ENCODE data around the gene NPIPB8.
"Not testable (repeated sequence)": the region's sequence is repeated elsewhere in the genome, so short reads cannot be mapped to it uniquely, and the experiment has no call there.

Gene NPIPB8

GRCh38 chr16:28637765-28638164 lies at the start of gene NPIPB8:
Gene NPIPB8, plus strand, starts transcription at chr16:28638065. Its CDS starts 296 bp downstream, at chr16:28638361.
- not testable (repeated sequence) for DNase-seq (ENCODE audit: low spot score)

- DNase-seq (ENCODE audit: low spot score) = no peak
Measured at GRCh38 chr16:28589069-28589468, 48.8 kb upstream of the NPIPB8 start.

GRCh38 chr16:28589930-28590329 lies 47.9 kb upstream of the NPIPB8 start:
- DNase-seq (ENCODE audit: low spot score) = no peak

GRCh38 chr16:28590384-28591340 lies 47.2 kb upstream of the NPIPB8 start:
- DNase-seq (ENCODE audit: low spot score) = no peak

GRCh38 chr16:28591355-28591754 lies 46.5 kb upstream of the NPIPB8 start:
- no peak for DNase-seq (ENCODE audit: low spot score)

GRCh38 chr16:28592511-28592910 lies 45.4 kb upstream of the NPIPB8 start:
- no peak for DNase-seq (ENCODE audit: low spot score)

GRCh38 chr16:28592979-28593553 lies 44.8 kb upstream of the NPIPB8 start:
- DNase-seq (ENCODE audit: low spot score) = no peak

- not testable (repeated sequence) for DNase-seq (ENCODE audit: low spot score)
Measured at GRCh38 chr16:28595451-28595850, 42.4 kb upstream of the NPIPB8 start.

GRCh38 chr16:28596115-28596630 lies 41.7 kb upstream of the NPIPB8 start:
- no peak for DNase-seq (ENCODE audit: low spot score)

- no peak for DNase-seq (ENCODE audit: low spot score)
Measured at GRCh38 chr16:28596840-28597691, 40.8 kb upstream of the NPIPB8 start, which contains the start of gene SULT1A2. Gene SULT1A2, minus strand, starts transcription at chr16:28597050. Its CDS starts 1,120 bp downstream, at chr16:28595930.

- no peak for DNase-seq (ENCODE audit: low spot score)
Measured at GRCh38 chr16:28597692-28598261, 40.1 kb upstream of the NPIPB8 start.

GRCh38 chr16:28599377-28600285 lies 38.2 kb upstream of the NPIPB8 start:
- DNase-seq (ENCODE audit: low spot score) = not testable (repeated sequence)

- not testable (repeated sequence) for DNase-seq (ENCODE audit: low spot score)
Measured at GRCh38 chr16:28600965-28601364, 36.9 kb upstream of the NPIPB8 start.

GRCh38 chr16:28601589-28601988 lies 36.3 kb upstream of the NPIPB8 start:
- DNase-seq (ENCODE audit: low spot score) = not testable (repeated sequence)

- not testable (repeated sequence) for DNase-seq (ENCODE audit: low spot score)
Measured at GRCh38 chr16:28602062-28602461, 35.8 kb upstream of the NPIPB8 start.

GRCh38 chr16:28602529-28602928 lies 35.3 kb upstream of the NPIPB8 start:
- no peak for DNase-seq (ENCODE audit: low spot score)

GRCh38 chr16:28603381-28604185 lies 34.3 kb upstream of the NPIPB8 start:
- no peak for DNase-seq (ENCODE audit: low spot score)

GRCh38 chr16:28604186-28604565 lies 33.7 kb upstream of the NPIPB8 start:
- DNase-seq (ENCODE audit: low spot score) = no peak

GRCh38 chr16:28606291-28607115 lies 31.4 kb upstream of the NPIPB8 start:
- no peak for DNase-seq (ENCODE audit: low spot score)
